ENCODE results near the gene CLCNKB.
A peak's percentile ranks its signal among the peaks of the same experiment; 100 is the strongest.

Gene CLCNKB

GRCh38 chr1:16072616-16073484 is 29.3 kb downstream of the CLCNKB start:
- no peak for DNase-seq (ENCODE audit: low read depth in 1 of 2, low spot score in 1 of 2)

GRCh38 chr1:16073490-16074119 is 30.0 kb downstream of the CLCNKB start, which contains the start of gene FAM131C:
Gene FAM131C (minus strand): TSS chr1:16073651. CDS start chr1:16073442, 209 bp downstream.
- peak; percentile 12 to 13 for DNase-seq (ENCODE audit: low read depth in 1 of 2, low spot score in 1 of 2)

- DNase-seq (ENCODE audit: low read depth in 1 of 2, low spot score in 1 of 2): no peak
These were observed 30.6 kb downstream of the CLCNKB start for GRCh38 chr1:16074217-16074616.

GRCh38 chr1:16075337-16076030 is 31.9 kb downstream of the CLCNKB start:
- no peak for DNase-seq (ENCODE audit: low read depth in 1 of 2, low spot score in 1 of 2)

DNA sequence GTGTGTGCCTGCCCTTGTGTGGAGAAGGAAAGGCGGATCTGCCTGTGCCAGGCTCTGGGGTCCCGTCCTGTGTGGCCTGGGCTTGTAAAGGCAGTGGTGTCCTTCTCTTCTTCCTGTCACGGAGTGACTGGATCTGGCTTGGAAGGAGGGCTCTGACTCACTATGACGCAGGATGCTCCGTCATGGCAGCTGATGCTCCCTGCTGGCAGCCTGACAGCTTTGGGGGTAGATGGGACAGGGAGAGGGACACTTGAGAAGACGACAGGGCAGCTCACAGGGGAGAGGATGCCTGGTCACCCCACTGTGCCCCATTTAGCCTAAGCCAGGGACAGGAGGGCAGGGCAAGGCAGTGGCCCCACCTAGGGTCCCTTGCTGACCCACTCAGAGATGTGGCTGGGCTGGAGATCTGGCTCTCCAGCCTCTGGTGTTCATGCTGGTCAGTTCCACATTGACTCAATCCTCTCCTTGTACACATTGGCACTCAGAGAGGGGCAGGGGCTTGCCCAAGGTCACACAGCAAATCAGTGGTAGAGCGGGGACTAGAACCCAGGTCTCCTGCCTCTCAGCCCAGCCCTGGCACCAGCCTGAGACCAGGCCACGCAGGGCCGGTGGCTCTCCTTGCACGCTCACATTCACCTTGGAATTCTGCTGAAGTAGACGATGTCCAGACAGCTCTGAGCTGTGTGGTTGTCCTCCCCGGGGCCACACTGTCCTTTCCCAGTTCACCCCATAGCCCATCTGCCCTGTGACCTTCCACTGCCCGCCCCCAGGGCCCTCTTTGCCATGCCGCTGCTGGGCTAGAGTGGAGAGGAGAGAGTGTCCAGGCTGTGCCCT is 32.7 kb downstream of the CLCNKB start:
- no peak for DNase-seq (ENCODE audit: low read depth in 1 of 2, low spot score in 1 of 2)

DNA sequence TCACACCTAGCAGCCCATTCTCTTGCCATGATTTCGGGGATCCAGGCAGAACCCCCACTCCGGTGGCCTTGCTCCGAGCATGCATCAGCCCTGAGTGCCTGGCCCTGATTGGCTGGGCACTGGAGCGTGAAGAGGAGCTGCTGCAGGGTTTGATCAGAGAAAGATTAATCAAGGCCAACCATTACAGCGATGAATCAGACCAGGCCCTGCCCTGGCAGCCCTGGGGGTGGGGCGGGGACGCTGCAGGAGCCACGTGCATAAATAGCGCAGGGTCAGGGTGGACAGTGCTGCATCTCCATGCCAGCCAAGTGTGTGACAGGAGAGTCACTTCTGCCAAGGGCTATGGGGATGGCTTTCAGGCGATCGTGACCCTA is 33.3 kb downstream of the CLCNKB start:
- no peak for DNase-seq (ENCODE audit: low read depth in 1 of 2, low spot score in 1 of 2)

DNA sequence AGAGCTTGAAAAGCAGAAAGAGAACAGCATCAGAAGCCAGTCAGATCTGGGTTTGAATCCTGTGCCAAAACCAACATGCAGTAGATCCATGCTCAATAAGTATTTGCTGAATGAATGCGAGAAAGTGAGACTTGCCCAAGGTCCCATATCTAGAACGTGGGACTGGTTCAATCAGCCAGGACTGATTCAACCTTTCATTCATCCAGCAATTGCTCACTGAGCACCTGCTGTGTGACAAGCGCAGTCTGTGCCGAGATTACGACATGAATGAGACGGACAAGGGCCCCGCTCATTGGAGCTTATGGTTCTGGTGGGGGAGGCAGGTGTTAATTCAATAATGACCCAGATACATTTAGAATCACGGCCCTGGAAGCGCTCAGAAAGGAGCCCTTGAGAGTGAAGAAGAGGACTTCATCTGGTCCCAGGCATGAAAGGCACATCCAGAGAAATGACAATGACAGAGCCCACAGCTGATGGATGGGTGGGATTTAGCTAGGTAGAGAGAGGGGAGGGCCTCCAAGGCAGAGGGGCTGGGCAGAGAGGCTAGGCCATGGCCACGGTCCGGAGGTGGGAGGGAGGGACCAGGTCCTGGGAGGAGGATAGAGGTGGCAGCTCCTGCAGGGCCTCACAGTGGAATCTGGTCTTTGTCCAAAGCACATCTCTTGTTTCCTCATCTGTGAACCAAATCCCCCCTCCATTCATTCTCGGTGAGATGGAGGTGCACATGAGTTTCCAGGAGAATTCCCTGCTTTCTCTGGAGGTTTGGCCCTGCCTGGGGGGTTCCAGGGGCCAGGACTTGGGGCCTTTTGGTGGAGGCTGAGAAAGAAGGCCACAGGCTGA is 34.0 kb downstream of the CLCNKB start:
- no peak for DNase-seq (ENCODE audit: low read depth in 1 of 2, low spot score in 1 of 2)

- DNase-seq (ENCODE audit: low read depth in 1 of 2, low spot score in 1 of 2): peak; percentile 47 to 59
These were observed 35.5 kb downstream of the CLCNKB start for GRCh38 chr1:16078925-16079656.

DNA sequence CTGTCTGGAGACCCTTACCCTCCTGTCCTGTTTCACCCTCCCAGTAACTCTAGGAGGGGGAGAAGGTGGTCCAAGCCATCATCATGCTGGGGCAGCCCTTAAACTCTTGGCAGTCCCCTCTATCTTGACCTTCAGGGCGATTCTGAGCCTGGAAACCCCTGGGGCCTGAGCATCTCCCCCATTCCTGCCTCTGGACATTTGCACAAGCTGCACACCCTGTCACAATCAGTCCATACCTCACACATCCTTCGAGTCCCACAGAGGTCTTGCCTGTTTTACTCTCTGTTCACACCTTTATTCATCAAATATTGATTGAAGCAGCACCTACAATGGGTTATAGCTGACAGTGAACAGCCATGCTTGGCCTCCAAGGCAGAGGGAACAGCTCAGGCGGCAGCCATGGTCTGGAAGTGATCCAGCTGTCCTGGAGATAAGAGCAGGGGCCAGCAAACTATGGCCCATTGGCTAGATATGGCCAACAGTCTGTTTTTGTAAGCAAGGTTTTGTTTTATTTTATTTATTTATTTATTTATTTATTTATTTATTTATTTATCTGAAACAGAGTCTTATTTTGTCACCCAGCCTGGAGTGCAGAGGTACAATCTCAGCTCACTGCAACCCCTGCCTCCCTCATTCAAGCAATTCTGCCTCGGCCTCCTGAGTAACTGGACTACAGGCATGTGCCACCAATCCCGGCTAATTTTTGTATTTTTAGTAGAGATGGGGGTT is 37.0 kb downstream of the CLCNKB start:
- no peak for DNase-seq (ENCODE audit: low read depth in 1 of 2, low spot score in 1 of 2)

DNA sequence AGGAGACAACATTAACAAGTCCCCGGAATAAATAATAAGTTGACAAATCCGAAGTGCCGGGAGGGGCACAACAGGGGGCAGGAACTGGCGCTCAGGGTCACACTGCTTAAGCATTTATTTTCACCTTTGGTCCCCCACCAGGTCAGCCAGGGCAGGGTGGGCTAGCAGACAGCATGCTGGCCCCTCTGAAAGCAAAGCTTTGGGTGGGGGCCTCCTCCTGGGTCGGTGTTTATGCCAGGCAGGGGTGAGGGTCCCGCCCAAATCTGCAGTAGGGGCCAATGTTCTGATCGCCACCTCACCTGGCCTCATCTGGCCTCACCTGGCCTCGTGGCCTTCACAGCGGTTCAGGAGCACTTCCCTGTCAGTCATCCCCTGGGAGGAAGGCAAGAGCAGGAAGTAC is 38.1 kb downstream of the CLCNKB start:
- DNase-seq (ENCODE audit: low read depth in 1 of 2, low spot score in 1 of 2): no peak

DNA sequence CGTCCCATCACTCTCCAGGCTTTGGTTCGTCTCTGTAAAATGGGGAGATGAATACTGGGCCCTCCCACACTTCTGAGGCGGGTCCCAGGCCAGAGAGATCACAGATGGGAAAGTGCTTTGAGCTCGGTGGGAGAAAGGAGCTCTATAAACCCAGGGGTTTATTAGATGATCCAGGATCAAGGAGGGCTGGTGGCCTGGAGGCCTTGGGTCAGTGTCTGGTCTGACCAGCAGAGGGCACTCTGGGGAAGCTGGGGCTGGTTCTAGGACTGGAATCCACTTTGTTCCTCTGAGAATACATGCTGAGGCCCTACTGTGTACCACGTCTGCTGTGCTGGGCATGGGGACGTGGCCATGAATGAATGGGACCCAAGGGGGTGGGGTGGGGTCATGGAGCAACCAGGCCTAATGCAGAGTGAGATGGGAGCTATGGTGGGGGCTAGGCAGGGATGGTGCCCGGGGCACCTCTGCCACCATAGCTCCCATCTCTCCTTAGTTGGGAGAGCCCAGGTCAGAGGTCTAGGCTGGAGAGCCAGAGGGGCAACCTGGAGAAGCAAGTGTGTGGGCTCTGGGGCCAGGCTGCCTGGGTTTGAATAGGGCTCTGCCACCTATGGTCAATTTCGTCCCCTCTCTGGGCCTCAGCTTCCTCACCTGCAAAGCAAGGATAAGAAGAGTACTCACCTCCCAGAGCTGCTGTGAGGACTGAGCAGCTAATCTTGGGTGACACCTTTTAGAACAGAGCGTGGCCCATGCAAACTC is 38.9 kb downstream of the CLCNKB start:
- peak; percentile 39 to 53 for DNase-seq (ENCODE audit: low read depth in 1 of 2, low spot score in 1 of 2)

GRCh38 chr1:16083486-16083885 is 39.9 kb downstream of the CLCNKB start:
- no peak for DNase-seq (ENCODE audit: low read depth in 1 of 2, low spot score in 1 of 2)

GRCh38 chr1:16085522-16085921 is 41.9 kb downstream of the CLCNKB start:
- DNase-seq (ENCODE audit: low read depth in 1 of 2, low spot score in 1 of 2): no peak

- no peak for DNase-seq (ENCODE audit: low read depth in 1 of 2, low spot score in 1 of 2)
These were observed 44.2 kb downstream of the CLCNKB start for GRCh38 chr1:16087733-16088132.

GRCh38 chr1:16088351-16088911 is 44.8 kb downstream of the CLCNKB start:
- DNase-seq (ENCODE audit: low read depth in 1 of 2, low spot score in 1 of 2): no peak

DNA sequence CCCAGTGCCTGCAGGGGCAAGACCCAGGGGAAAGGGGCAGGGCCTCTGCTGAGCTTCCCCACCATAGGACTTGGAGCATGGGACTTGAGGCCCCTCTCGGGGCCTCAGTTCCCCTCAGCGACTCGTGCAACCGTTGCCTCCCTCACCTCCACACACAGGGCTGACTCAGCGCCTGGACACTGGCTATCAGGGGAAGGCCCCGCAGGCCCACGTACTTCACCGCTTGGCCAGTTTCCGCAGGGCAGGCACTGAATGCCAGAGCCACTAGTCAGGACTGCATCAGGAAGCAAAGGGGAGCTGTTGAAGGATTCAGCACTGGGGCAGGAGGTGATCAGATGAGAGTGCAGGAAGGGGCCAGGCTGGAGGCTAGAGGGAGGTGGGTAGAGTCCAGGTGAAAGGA is 45.4 kb downstream of the CLCNKB start:
- no peak for DNase-seq (ENCODE audit: low read depth in 1 of 2, low spot score in 1 of 2)

DNA sequence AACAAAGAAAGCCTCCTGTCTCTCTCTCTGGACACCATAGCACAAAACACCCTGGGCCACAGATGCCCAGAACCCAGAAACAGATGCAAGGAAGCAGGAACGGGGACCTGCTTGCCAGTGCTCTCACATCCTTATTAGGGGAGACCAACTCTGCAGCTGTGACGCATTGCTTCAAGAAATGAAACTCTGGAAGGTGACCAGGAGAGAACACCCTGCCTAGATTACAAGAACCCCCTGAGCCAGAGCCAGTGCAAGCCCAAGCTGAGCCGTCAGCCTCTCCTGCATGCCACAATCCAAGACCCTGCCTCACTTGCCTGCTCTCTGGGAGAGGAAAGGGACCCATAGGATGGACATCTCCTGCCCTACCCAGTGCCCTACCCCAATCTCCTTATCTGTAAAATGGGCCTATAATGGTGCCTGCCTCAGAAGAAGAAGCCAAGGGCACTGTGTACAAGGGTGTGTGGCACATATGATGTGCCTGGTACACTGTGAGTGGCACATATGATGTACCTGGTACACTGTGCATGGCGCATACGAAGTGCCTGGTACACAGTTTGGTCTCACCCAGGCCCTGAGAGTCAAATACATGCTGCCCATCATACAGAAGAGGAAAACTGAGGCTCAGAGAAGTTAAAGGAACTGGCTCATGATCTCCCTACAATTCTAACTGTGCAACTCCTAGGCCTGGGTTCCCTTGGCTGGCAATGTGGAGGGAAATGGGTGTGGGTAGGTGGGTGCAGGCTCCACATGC is 46.7 kb downstream of the CLCNKB start:
- no peak for DNase-seq (ENCODE audit: low read depth in 1 of 2, low spot score in 1 of 2)
